Superior temporal gyrus (tissue), 1 donor: ENCODE data around the gene FAM83C.
"Not testable (repeated sequence)": the region's sequence is repeated elsewhere in the genome, so short reads cannot be mapped to it uniquely, and the experiment has no call there.

ENCODE experiments used
- DNase-seq: peaks from one replicate; pipeline ENCODE4 v3.0.0-alpha.2; 2016; ENCODE audit errors: extremely low spot score

FAM83C gene

DNA sequence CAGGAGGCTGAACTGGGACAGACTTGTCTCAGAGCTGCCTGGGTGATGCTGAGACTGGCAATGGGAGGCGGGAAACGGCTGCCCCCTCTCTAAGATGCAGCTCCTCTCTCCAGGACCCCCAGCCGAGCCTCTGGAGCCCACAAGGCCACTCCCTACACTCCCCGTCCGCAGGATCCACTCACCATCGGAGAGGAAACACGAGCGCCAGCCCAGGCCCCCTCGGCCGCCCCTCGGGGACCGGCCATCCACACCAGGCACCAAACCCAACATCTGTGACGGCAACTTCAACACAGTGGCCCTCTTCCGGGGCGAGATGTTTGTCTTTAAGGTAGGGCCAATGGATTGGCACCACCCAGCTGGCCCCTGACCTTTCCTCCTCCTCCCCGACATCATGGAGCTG lies 25.1 kb downstream of the FAM83C start:
- DNase-seq, result no peak

GRCh38 chr20:35264755-35265154 lies 27.5 kb downstream of the FAM83C start:
- DNase-seq, result no peak

GRCh38 chr20:35263532-35264341 lies 28.5 kb downstream of the FAM83C start:
- no peak for DNase-seq

GRCh38 chr20:35262731-35263531 lies 29.3 kb downstream of the FAM83C start:
- not testable (repeated sequence) for DNase-seq

DNA sequence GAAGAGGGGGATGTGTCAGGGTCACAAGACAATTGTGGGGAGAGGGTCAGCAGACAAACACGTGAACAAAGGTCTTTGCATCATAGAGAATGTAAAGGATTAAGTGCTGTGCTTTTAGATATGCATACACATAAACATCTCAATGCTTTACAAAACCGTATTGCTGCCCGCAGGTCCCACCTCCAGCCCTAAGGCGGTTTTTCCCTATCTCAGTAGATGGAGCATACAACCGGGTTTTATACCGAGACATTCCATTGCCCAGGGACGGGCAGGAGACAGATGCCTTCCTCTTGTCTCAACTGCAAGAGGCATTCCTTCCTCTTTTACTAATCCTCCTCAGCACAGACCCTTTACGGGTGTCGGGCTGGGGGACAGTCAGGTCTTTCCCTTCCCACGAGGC lies 29.9 kb downstream of the FAM83C start:
- DNase-seq, result not testable (repeated sequence)

- DNase-seq, result no peak
Measured at GRCh38 chr20:35260426-35260825, 31.8 kb downstream of the FAM83C start.

DNA sequence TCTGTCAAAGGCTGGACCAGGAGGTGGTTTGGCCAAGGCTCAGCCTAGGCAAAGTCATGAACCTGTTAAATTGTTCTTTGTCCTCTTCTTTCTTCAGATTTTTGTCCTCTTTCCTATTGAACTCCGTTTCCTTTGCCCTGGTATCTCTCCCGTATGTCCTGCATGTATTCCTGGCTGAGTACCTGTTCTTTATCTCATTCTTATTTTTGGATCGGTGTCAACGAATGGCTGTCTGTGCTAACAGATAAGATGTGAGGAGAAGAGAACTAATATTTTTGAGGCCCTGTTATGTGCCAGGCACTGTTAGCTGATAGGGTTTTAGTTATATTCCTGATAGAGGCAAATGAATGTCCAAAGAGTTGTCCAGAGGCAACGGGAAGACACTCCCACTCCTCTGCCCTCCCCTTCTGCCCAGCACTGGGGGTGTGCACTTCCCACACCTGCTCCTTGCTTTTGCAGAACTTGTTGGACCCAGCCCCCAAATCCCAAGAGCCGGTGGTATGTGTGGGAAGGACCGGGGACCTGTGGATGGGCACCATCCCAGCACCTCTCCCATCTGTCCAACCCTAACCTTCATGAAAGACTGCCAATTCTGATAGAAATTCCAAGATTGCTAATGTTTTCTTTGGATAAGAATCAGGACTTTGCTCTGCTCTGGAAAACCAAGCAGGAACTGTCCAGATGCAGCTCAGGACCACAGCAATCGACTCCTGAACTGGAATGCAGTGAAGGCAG lies 34.9 kb downstream of the FAM83C start:
- no peak for DNase-seq

DNA sequence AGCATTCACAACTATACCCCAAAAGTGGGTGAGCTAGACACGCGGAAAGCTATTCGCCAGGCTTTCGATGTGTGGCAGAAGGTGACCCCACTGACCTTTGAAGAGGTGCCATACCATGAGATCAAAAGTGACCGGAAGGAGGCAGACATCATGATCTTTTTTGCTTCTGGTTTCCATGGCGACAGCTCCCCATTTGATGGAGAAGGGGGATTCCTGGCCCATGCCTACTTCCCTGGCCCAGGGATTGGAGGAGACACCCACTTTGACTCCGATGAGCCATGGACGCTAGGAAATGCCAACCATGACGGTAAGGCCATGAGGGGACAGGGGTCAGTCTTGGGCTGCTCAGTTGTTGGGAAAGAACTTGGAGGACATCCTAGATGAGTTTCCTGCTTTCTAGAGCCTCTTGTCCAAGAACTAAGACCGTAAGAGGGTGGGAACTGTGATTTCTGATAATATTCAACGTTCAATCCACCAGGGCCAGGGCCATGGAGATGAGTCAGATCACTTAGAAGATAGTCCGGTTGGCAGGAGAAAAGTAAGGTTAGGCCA lies 37.7 kb downstream of the FAM83C start:
- DNase-seq, result no peak

GRCh38 chr20:35253010-35253409 lies 39.2 kb downstream of the FAM83C start:
- DNase-seq, result no peak

- DNase-seq, result not testable (repeated sequence)
Measured at GRCh38 chr20:35252598-35252997, 39.6 kb downstream of the FAM83C start.

DNA sequence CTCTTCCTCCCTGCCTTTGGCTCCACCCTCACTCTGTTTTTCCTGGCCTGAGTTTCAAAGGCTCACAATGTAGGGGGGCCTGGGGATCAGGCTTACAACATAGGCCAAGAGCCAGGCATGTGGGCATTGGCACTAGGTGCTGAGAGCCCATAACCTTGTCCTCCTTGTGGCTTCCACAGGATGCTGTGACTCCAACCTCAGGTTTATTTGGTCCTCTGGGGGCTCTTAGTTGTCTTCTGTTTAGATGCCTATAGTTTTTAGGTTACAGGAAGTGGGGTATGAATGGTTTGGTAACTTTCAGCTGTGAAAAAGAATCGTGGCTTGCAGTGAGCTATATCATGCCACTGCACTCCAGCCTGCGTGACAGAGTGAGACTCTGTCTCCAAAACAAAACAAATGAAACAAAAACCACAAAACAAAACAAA lies 40.2 kb downstream of the FAM83C start:
- DNase-seq, result no peak

- DNase-seq, result no peak
Measured at GRCh38 chr20:35251613-35251940, 40.6 kb downstream of the FAM83C start.

DNA sequence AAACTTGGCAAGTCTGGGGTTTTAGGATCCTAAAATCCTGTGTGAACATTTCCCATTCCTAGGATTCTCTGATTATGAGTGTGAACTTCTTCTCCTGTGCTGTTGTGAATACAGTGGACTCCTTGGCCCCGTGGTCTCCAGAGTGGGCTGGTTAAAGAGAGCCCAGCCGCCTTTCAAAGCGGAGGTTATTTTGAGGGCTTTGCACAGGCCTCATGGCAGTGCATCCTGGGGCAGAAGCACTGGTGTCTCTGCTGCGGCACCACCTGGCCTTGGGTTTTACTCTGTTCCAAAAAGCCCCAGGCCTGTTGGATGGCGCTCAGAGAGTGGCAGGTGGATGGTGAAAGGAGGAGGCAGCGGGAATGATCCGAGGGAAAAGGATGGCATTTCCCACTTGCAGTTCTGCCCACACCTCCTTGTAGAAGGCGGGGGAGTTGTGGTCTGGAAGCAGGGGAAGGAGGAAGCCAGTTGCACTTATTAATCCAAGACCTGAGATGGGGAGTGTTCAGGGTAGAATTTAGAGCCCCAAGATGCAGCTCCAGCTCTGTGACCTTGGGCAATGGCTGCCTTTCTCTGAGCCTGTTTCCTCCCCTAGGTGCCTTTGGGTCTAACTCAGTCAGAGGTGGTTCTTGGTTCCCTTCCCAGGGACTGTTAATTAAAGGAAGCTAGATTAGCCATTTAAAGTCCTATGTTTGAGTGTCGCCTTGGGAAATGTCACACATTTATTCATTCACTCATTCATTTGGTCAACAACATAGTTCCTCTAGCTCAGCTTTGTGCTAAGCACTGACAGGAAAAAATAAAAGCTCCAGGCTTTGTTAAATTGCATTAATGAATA lies 43.4 kb downstream of the FAM83C start:
- no peak for DNase-seq

- no peak for DNase-seq
Measured at GRCh38 chr20:35246723-35247122, 45.5 kb downstream of the FAM83C start.

DNA sequence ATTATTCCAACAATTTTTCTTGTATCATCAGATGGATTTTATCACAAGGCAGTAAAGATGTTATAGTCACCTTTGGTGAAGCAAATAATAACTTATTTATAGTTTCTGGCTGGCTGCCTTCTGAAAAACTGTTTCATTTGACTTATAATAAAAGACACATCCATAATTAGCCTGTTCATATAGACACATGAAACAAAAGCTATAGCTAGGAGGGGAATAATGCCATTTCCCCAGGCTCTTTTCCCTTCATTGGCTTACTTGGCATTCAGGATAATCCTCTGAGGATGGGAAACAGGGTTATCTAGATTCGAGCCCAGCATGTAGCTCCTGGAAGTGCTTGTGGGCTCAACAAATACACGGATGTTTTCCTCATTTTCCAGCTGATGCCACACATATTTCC lies 48.2 kb downstream of the FAM83C start:
- no peak for DNase-seq

GRCh38 chr20:35243317-35243716 lies 48.9 kb downstream of the FAM83C start:
- no peak for DNase-seq

- DNase-seq, result no peak
Measured at GRCh38 chr20:35240811-35241293, 51.4 kb downstream of the FAM83C start.

DNA sequence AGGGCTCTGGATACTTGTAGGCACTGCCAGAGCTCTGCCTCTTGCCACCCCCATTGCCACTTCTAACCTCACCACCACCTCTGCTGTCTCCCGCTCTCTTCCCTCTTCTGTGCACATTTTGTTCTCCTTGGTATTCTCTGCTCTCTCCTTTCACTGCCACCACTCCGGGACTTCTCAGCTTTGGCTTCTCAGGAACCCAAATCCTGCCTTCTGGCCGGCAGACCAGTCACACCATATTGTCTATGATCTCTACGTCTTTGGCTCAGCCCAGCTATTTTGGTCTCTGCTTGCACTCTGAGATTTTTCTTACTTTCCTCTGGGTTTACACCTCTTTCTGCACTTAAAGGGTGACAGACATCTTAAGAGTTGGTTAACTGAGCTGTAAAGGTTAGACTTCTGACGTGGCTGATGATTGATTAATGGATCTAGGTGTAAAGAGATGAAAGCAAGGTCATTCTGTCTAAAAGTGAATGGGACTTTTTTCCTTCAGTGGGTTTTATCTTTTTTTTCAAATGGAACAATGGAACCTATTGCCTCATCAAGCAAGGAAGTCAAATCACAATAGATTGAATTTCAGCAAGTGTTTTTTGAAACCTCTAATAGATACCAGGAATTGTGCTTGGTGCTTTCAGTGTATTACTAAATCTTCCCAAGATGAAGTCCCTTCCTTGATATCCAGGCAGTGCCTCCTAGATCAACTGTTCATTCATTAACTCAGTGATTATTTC lies 52.0 kb downstream of the FAM83C start:
- DNase-seq, result no peak

- no peak for DNase-seq
Measured at GRCh38 chr20:35238735-35239134, 53.5 kb downstream of the FAM83C start.

DNA sequence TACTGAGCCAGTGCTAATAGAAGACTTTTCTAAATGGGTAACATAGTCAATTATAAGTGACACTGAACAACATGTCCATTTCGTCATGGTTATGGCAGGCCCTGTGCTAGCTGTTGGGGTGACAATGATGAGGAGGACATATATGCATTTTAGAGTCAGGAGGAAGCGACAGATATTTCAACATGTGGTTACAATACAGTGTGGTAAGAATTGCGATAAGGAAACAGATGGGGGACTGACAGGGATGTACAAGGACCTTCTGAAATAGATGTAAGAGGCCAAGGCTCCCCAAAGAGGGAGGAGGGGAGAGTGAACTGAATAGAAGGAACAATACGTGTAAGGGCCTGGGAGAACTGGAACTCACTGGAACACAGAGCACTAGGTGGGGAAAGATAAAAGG lies 54.1 kb downstream of the FAM83C start:
- DNase-seq, result no peak
